Measurements from ENCODE around the gene LETM1. TPM values are rescaled to one million over a fixed set of nuclear protein-coding genes. Genes with fewer than 3 reads are reported as not detected.

LETM1 gene
- polyA plus RNA-seq, 1 donor (not counting 4 experiments of a cell fraction or from before 2014, with no cell fraction given) = 25.6 TPM

GRCh38 chr4:1841201-1841886 lies 14.6 kb downstream of the LETM1 start:
- H2AFZ ChIP-seq (ENCODE audit: control insufficient read depth, low read length) = no peak overlapping the region
- H3K4me2 ChIP-seq (ENCODE audit: control insufficient read depth, extremely low read depth, insufficient read depth, low read depth, low read length) = no peak overlapping the region
- FAIRE-seq (no peak), DNase-seq (ENCODE audit: low read depth, low spot score) (no peak)
- H3K27me3 ChIP-seq (ENCODE audit: control insufficient read depth, extremely low read depth, insufficient read depth, low read length) = no peaks in the 10 kb centered on the region
- no peaks in the 10 kb centered on the region for H3K9me1 ChIP-seq (ENCODE audit: control insufficient read depth, extremely low read depth, insufficient read depth, low read length)
- peaks cover 11% of the 10 kb centered on the region for H4K20me1 ChIP-seq (ENCODE audit: control insufficient read depth, extremely low read depth, insufficient read depth, low read length)
- no peak overlapping the region for H3K27ac ChIP-seq (ENCODE audit: control insufficient read depth, insufficient read depth, low read length)
- H3K4me3 ChIP-seq (ENCODE audit: control insufficient read depth in 2 of 3, extremely low read depth in 1 of 3, insufficient read depth in 2 of 3, low read depth in 1 of 3, low read length in 3 of 3) = no peak overlapping the region
- no peaks in the 10 kb centered on the region for H3K9me3 ChIP-seq (ENCODE audit: control insufficient read depth, low read depth, low read length)
- dilution Hi-C loops (cut with MboI; ENCODE audit: extremely low pct_ligation_motif_present, low sequenced_read_pairs) = no loop called here
- H3K4me1 ChIP-seq (ENCODE audit: control insufficient read depth, extremely low read depth, insufficient read depth, low read length) = no peaks in the 10 kb centered on the region
- no peak overlapping the region for H3K9ac ChIP-seq (ENCODE audit: control insufficient read depth, extremely low read depth, insufficient read depth, low read length)
- peaks cover 59% of the 10 kb centered on the region for H3K79me2 ChIP-seq (ENCODE audit: control insufficient read depth, insufficient read depth, low read length)
- TF ChIP-seq EZH2 (IDR thresholded peaks at IDR 0.05; ENCODE audit: low read length) (no peak), CTCF (optimal IDR thresholded peaks at IDR 0.05 in 1 of 3, IDR thresholded peaks at IDR 0.05 in 1 of 3, conservative IDR thresholded peaks at IDR 0.05 in 1 of 3; ENCODE audit: extremely low read depth in 1 of 3, insufficient read depth in 2 of 3, low read length in 3 of 3) (no peak)
- peaks cover 30 to 44% of the 10 kb centered on the region in 2 experiments for H3K36me3 ChIP-seq (ENCODE audit: control insufficient read depth in 2 of 2, extremely low read depth in 1 of 2, insufficient read depth in 2 of 2, low read length in 2 of 2)

- no peaks in the 10 kb centered on the region for H3K9me1 ChIP-seq (ENCODE audit: control insufficient read depth, extremely low read depth, insufficient read depth, low read length)
- dilution Hi-C loops (cut with MboI; ENCODE audit: extremely low pct_ligation_motif_present, low sequenced_read_pairs) = no loop called here
- no peak overlapping the region for H3K9ac ChIP-seq (ENCODE audit: control insufficient read depth, extremely low read depth, insufficient read depth, low read length)
- no peak overlapping the region for H3K4me2 ChIP-seq (ENCODE audit: control insufficient read depth, extremely low read depth, insufficient read depth, low read depth, low read length)
- H3K4me3 ChIP-seq (ENCODE audit: control insufficient read depth in 2 of 3, extremely low read depth in 1 of 3, insufficient read depth in 2 of 3, low read depth in 1 of 3, low read length in 3 of 3) = no peak overlapping the region
- no peak for DNase-seq (ENCODE audit: low read depth, low spot score)
- H3K4me1 ChIP-seq (ENCODE audit: control insufficient read depth, extremely low read depth, insufficient read depth, low read length) = no peaks in the 10 kb centered on the region
- no peak overlapping the region for H2AFZ ChIP-seq (ENCODE audit: control insufficient read depth, low read length)
- TF ChIP-seq CTCF (optimal IDR thresholded peaks at IDR 0.05 in 1 of 3, IDR thresholded peaks at IDR 0.05 in 1 of 3, conservative IDR thresholded peaks at IDR 0.05 in 1 of 3; ENCODE audit: extremely low read depth in 1 of 3, insufficient read depth in 2 of 3, low read length in 3 of 3) (no peak), EZH2 (IDR thresholded peaks at IDR 0.05; ENCODE audit: low read length) (no peak)
- H3K9me3 ChIP-seq (ENCODE audit: control insufficient read depth, low read depth, low read length) = no peaks in the 10 kb centered on the region
- H3K79me2 ChIP-seq (ENCODE audit: control insufficient read depth, insufficient read depth, low read length) = peaks cover 52% of the 10 kb centered on the region
- H4K20me1 ChIP-seq (ENCODE audit: control insufficient read depth, extremely low read depth, insufficient read depth, low read length) = peaks cover 11% of the 10 kb centered on the region
- H3K27ac ChIP-seq (ENCODE audit: control insufficient read depth, insufficient read depth, low read length) = no peak overlapping the region
- no peak for FAIRE-seq
- no peaks in the 10 kb centered on the region for H3K27me3 ChIP-seq (ENCODE audit: control insufficient read depth, extremely low read depth, insufficient read depth, low read length)
- H3K36me3 ChIP-seq (ENCODE audit: control insufficient read depth in 2 of 2, extremely low read depth in 1 of 2, insufficient read depth in 2 of 2, low read length in 2 of 2) = peaks cover 44 to 55% of the 10 kb centered on the region in 2 experiments
Observed at GRCh38 chr4:1839282-1839681, 16.7 kb downstream of the LETM1 start.

Measured in keratinocyte (primary cell).